AG04449 (cell line): ENCODE data around the gene GPR137B.

Experiments used
- CTCF ChIA-PET: fragments of 350-600 bp; formaldehyde crosslinking; extraction: SDS; loops from one replicate; lab custom pipeline; 2021; ENCODE audit warnings: antibody characterized with exemption; lab: Yijun Ruan, JAX
- POLR2A ChIA-PET: fragments of 400-600, 350-600 bp; formaldehyde crosslinking; extraction: SDS; loops from one replicate; lab custom pipeline; 2020; ENCODE audit warnings: antibody characterized with exemption, inconsistent platforms; lab: Yijun Ruan, JAX
- DNase-seq: peaks from one replicate; pipeline ENCODE4 v3.0.0-alpha.2; 2010; ENCODE audit warnings: low read depth, low spot score
- H3K4me3 ChIP-seq: 2 replicates; pipeline ENCODE4 v1.5.1; 2011; ENCODE audit warnings: low read depth, mild to moderate bottlenecking, control low read depth, low read length
- TF ChIP-seq, protein P1 (sequence below): IDR thresholded peaks from one replicate; pipeline ENCODE4 v1.5.1; 2011; ENCODE audit warnings: mild to moderate bottlenecking, moderate library complexity, low read length, control low read depth, inconsistent platforms; ENCODE audit not compliant: insufficient read depth; ENCODE audit errors: missing control alignments

The GPR137B gene

DNA sequence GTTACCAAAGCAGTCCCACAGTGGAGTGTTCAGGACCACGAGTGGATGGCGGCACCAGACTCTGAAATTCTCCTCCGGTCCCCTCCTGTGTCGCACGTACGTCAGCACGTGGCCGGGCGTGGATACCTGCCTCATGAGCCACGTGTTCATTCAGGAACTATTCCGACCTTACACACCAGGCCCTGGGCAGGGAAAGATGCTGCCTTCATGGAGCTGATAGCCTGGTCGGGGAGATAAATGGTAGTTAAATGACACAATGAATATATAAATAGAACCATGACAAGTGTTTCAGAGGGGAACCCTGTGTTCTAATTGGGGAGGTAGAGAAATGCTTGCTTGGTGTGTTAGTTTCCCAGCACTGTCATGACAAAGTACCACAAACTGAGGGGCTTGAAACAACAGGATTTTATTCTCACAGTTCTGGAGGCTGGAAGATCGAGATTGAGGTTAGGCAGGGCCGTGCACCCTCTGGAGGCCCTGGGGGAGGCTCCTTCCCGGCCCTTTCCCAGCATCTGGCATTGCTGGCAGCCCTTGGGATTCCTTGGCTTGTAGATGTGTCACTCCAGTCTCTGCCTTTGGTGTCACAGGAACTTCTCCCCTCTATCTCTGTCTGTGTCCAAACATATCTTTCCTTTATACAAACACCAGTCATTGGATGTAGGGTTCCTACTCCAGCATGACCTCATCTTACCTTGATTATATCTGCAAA is 28.9 kb upstream of the GPR137B start:
- ChIA-PET CTCF (interaction anchor here (0.9 to 12.2 kb wide), 3 partner anchors 14 to 410 kb away, joined by 3 to 171 read pairs (median 3); partner anchors contain the start of gene LGALS8), POLR2A (interaction anchor here (0.6 kb wide), 1 partner anchor 9 kb away, joined by 3 read pairs; no protein-coding TSS in a partner anchor)

DNA sequence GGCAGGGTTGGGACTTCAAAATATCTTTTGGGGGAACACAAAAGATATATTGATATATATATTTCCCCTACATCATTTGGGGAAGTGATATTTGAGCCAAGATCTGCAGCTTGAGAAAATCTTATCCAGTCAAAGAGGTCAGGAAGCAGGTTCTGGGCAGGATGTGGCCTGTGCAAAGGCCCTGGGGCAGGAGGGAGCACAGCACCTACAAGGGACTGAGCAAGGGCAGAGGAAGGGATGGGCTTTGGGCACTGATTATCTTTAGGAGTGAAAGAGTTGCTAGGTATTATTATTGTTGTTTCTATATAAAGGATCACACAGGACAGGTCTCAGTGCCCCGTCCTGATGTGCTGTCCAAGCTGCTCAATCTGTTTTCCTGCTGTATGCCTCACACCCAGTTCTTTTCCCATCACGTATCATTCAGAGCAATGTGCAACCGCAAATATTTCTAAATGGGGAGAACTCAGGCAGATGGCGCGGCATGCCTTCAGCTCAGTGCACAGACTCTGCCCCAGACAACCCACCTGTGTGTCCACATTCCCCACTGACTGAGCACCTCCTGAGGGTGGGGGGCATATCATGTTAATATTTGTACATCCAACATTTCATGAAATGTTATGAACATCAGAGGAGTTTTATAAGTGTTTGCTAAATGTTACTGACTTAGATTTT is 28.1 kb upstream of the GPR137B start:
- ChIA-PET CTCF (interaction anchor here (12.2 kb wide), 1 partner anchor 373 kb away, joined by 171 read pairs; no protein-coding TSS in a partner anchor), POLR2A (no interaction called here)
- DNase-seq, result no peak
- no peak overlapping the region for H3K4me3 ChIP-seq
- TF ChIP-seq, protein P1, sequence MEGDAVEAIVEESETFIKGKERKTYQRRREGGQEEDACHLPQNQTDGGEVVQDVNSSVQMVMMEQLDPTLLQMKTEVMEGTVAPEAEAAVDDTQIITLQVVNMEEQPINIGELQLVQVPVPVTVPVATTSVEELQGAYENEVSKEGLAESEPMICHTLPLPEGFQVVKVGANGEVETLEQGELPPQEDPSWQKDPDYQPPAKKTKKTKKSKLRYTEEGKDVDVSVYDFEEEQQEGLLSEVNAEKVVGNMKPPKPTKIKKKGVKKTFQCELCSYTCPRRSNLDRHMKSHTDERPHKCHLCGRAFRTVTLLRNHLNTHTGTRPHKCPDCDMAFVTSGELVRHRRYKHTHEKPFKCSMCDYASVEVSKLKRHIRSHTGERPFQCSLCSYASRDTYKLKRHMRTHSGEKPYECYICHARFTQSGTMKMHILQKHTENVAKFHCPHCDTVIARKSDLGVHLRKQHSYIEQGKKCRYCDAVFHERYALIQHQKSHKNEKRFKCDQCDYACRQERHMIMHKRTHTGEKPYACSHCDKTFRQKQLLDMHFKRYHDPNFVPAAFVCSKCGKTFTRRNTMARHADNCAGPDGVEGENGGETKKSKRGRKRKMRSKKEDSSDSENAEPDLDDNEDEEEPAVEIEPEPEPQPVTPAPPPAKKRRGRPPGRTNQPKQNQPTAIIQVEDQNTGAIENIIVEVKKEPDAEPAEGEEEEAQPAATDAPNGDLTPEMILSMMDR, result no peak

More for the DNA sequence above, 28.9 kb upstream of the GPR137B start:
- DNase-seq, result no peak
- H3K4me3 ChIP-seq, result no peak overlapping the region
- TF ChIP-seq, protein P1, result no peak

DNA sequence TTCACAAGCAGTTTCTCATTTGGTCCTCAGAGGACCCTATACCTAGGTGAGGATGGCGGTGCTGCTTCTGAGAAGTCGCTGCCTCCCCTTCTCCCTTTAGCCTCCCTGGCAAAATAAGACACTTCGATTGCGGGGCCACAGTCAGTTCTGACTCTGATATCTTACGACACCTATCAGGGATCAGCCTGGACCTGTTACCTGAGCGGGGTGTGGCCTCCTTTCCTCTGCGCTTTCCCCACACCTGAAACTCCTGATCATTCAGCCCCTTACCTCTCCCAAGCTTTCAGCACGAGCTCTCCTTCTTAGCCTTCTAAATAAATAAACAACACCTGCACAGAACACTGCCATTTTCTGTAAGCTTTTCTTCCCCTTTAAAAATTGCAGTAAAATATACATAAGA is 24.6 kb upstream of the GPR137B start:
- POLR2A ChIA-PET, result no interaction called here
- DNase-seq, result no peak
- TF ChIP-seq, protein P1, result no peak
- CTCF ChIA-PET, result no interaction called here
- H3K4me3 ChIP-seq, result no peak overlapping the region

- CTCF ChIA-PET, result no interaction called here
- POLR2A ChIA-PET, result no interaction called here
- no peak overlapping the region for H3K4me3 ChIP-seq
- TF ChIP-seq, protein P1, result no peak
- no peak for DNase-seq
These were observed 22.3 kb upstream of the GPR137B start for GRCh38 chr1:236119943-236120484.

- ChIA-PET POLR2A (no interaction called here), CTCF (no interaction called here)
- TF ChIP-seq, protein P1, result no peak
- H3K4me3 ChIP-seq, result no peak overlapping the region
- no peak for DNase-seq
These were observed 21.6 kb upstream of the GPR137B start for GRCh38 chr1:236120721-236121153.

DNA sequence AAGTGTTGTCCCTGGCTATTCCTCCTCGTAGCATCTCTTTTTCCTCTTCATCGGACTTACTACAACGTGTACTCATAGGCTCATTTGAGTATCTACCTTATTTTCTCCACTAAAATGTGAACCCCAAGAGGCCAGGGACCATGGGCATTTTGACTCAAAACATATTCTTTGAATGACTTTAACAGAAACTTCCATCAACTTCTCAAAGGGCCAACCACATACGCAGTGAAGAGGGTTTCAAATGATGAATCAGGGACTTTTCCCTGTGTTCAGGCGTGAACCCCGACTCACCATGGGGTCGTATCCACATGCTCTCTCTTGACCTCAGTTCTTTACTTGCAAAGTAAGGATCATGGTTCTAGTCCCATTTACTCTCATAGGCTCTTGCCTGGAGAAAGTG is 20.2 kb upstream of the GPR137B start:
- no peak for DNase-seq
- ChIA-PET POLR2A (no interaction called here), CTCF (no interaction called here)
- TF ChIP-seq, protein P1, result no peak
- H3K4me3 ChIP-seq, result no peak overlapping the region
